Psoas muscle (tissue), 8 donors: ENCODE measurements around the gene KLF3. TPM values are rescaled to one million over a fixed set of nuclear protein-coding genes. Genes with fewer than 3 reads are reported as not detected.

Source experiments
- ATAC-seq, 4 donors: fragments of 200-7000 bp; cut with Tn5 transposase; one replicate each; pipeline ENCODE4 v1.9.1; 2020; ENCODE audit warnings: moderate library complexity in 3 of 4, mild to moderate bottlenecking in 2 of 4
- DNase-seq, 2 donors: peaks; one replicate each; pipeline ENCODE4 v3.0.0-alpha.2; 2020
- H3K27ac ChIP-seq: fragments of 200-600 bp; one replicate; pipeline ENCODE4 v1.8.0; 2022
- H3K27me3 ChIP-seq, 3 donors: fragments of 200-600 bp in 1 of 3; one replicate each; pipeline versions ENCODE4 v1.6.1 to v1.8.0; 2013 to 2022; ENCODE audit warnings: low read length in 2 of 3, mild to moderate bottlenecking in 2 of 3, moderate library complexity in 1 of 3; ENCODE audit not compliant: insufficient read depth in 3 of 3
- H3K36me3 ChIP-seq, 2 donors: fragments of 200-600 bp in 1 of 2; one replicate each; pipeline versions ENCODE4 v1.6.1 to v1.8.0; 2013 to 2022; ENCODE audit warnings: low read depth in 1 of 2, mild to moderate bottlenecking in 1 of 2, moderate library complexity in 1 of 2; ENCODE audit not compliant: insufficient read depth in 1 of 2
- H3K4me1 ChIP-seq: fragments of 200-600 bp; one replicate; pipeline ENCODE4 v1.8.0; 2022
- H3K4me3 ChIP-seq: fragments of 200-600 bp; one replicate; pipeline ENCODE4 v1.8.0; 2022; ENCODE audit warnings: mild to moderate bottlenecking
- H3K9me3 ChIP-seq: fragments of 200-600 bp; one replicate; pipeline ENCODE4 v1.8.0; 2022
- CTCF ChIP-seq: fragments of 200-600 bp; IDR thresholded peaks from one replicate; pipeline ENCODE4 v1.8.0; 2022; ENCODE audit warnings: antibody characterized with exemption
- whole genome bisulfite sequencing, 3 donors: extraction: QIAGEN DNeasy Blood & Tissue Kit; methylation state at CpG; one replicate each; pipeline versions ENCODE4 v1.1.6 to v1.1.7; 2013; 5-methylcytosine and 5-hydroxymethylcytosine counted together
- intact Hi-C, 2 donors: fragments of 100-400 bp; cut with DNase I; formaldehyde crosslinking; loops; one replicate each; pipeline versions ENCODE4 v1.11.0 to v1.14.2; 2022
- polyA plus RNA-seq, 3 donors: library from polyadenylated mRNA; stranded (reverse); fragments of 200-250 nt; gene quantifications; one replicate each; pipeline ENCODE4 v1.2.3, GENCODE V29; 2013
- total RNA-seq, 4 donors: library from RNA; stranded (reverse); fragmentation: NEBNext Ultra II Directional in 2 of 4; extraction: Animal tissue kit (Norgen Biotek cat#: 25700) in 2 of 4; gene quantifications; one replicate each; pipeline versions ENCODE4 v1.2.1 to v1.2.4, GENCODE V29; 2021 to 2023
- donor health status: healthy with polysubstance abuse.
- donor health status: DM: no; HTN: no; CAD: no; lungs with moderate emphysema.
- donor health status: Bipolar disorder and iron deficiency.
- donor health status: healthy.
- donor health status: DM: yes; HTN: yes; CAD: no.
- donor health status: DM: no; HTN: no; CAD: no.
- donor health status: DM: no; HTN: no; CAD: no.
- donor health status: DM: yes; HTN: yes; CAD: no.

The KLF3 gene
- total and polyA plus RNA-seq, 7 donors = 8.9 to 29.1 (median 14.7) TPM

- 82 to 89% (median 87%) methylated on average over 7 of the region's 7 CpGs for WGBS, 3 donors
- no peak for TF ChIP-seq CTCF
- Histone ChIP-seq H3K4me1 (no peaks in the 10 kb centered on the region), H3K9me3 (no peaks in the 10 kb centered on the region), H3K27ac (no peak overlapping the region), H3K4me3 (no peak overlapping the region), H3K27me3 (no peaks in the 10 kb centered on the region), H3K36me3 (no peaks in the 10 kb centered on the region)
- ATAC-seq (no peak), DNase-seq (no peak)
- intact Hi-C loops = no loop called here
Measured at GRCh38 chr4:38723726-38724474, 59.9 kb downstream of the KLF3 start.

- DNase-seq = no peak
- WGBS, 3 donors = 92 to 97% (median 96%) methylated on average over 3 of the region's 3 CpGs
- Histone ChIP-seq H3K36me3 (no peaks in the 10 kb centered on the region), H3K27ac (no peak overlapping the region), H3K9me3 (no peaks in the 10 kb centered on the region), H3K4me1 (no peaks in the 10 kb centered on the region), H3K4me3 (no peak overlapping the region), H3K27me3 (no peaks in the 10 kb centered on the region)
- TF ChIP-seq CTCF = no peak
- no peak for ATAC-seq
- intact Hi-C loops = no loop called here
Measured at GRCh38 chr4:38724475-38724808, 60.4 kb downstream of the KLF3 start.

GRCh38 chr4:38728631-38729141 lies 64.7 kb downstream of the KLF3 start:
- ATAC-seq (no peak), DNase-seq (no peak)
- H3K4me3 ChIP-seq = no peak overlapping the region
- H3K4me1 ChIP-seq = no peaks in the 10 kb centered on the region
- no peaks in the 10 kb centered on the region for H3K27me3 ChIP-seq
- no peak for TF ChIP-seq CTCF
- H3K36me3 ChIP-seq = no peaks in the 10 kb centered on the region
- WGBS, 3 donors = 44 to 68% (median 57%) methylated on average over 4 of the region's 4 CpGs
- no peak overlapping the region for H3K27ac ChIP-seq
- no peaks in the 10 kb centered on the region for H3K9me3 ChIP-seq
- intact Hi-C loops = no loop called here

- no peaks in the 10 kb centered on the region for H3K9me3 ChIP-seq
- no peaks in the 10 kb centered on the region for H3K36me3 ChIP-seq
- no peak for TF ChIP-seq CTCF
- no peak for ATAC-seq
- DNase-seq = no peak
- H3K27me3 ChIP-seq = no peaks in the 10 kb centered on the region
- WGBS, 3 donors = 97 to 100% (median 98%) methylated on average over 4 of the region's 4 CpGs
- H3K4me1 ChIP-seq = no peaks in the 10 kb centered on the region
- H3K4me3 ChIP-seq = no peak overlapping the region
- intact Hi-C loops = loop anchor here (2.0 to 5.0 kb wide), 4 partner anchors 413 to 668 kb away; no protein-coding TSS in a partner anchor
- H3K27ac ChIP-seq = no peak overlapping the region
Measured at GRCh38 chr4:38730493-38730829, 66.5 kb downstream of the KLF3 start.
